T-helper 22 cell (primary cell): ENCODE data around the gene INTS1.

ENCODE experiments used
- DNase-seq: peaks from one replicate; pipeline ENCODE4 v3.0.0-alpha.2; 2020; ENCODE audit warnings: low read depth

INTS1 gene

GRCh38 chr7:1503816-1504775, at the start of gene INTS1:
TSS of gene INTS1 (minus strand) at chr7:1504389. CDS start at chr7:1503960, 429 bp downstream.
- DNase-seq = peak; percentile 84

- no peak for DNase-seq
Observed at GRCh38 chr7:1553512-1554210, 49.5 kb upstream of the INTS1 start.

- DNase-seq = no peak
Observed at GRCh38 chr7:1552200-1552599, 48.0 kb upstream of the INTS1 start.

DNA sequence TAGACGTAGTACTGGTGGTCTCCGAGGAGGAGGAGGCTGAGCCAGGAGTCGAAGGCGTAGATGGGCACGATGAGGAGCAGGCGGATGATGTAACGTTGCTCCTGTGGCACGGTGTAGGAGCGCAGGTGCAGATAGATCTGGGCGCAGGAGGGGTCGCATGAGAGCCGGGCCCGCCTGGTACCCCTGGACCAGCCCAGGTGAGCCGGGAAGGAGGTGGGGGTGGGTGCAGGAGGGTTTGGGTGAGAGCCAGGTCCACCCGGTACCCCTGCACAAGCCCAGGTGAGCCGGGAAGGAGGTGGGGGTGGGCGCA, 46.6 kb upstream of the INTS1 start:
- DNase-seq = no peak

- DNase-seq = no peak
Observed at GRCh38 chr7:1550005-1550845, 46.0 kb upstream of the INTS1 start.

DNA sequence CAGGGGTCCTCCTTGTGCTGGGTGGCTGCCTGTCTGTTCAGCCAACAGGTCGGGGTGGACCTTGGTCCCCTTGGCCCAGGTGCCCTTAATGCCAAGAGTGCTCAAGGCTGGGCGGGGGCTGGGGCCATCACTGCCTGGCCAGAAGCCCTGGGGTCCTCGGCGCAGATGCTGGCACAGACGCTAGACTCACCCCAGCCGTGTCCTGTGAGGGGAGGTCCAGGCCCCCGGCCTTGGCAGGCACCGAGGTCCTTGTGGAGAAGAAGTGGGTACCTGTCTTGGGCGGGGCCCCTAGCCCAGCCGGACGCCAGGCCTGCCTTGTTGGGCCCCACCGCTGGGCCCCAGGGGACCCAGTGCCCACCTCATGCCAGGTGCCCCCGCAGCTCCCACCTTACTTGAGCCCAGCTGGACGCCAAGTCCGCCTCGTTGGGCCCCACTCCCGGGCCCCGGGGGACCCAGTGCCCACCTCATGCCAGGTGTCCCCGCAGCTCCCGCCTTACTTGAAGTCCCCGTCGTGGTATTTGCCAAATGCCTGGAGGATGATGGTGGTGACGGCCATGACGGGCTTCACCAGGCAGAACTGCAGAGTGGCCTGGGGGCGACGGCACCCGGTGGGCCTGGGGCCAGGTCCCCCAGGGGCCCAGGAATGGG, 45.3 kb upstream of the INTS1 start:
- DNase-seq = no peak

DNA sequence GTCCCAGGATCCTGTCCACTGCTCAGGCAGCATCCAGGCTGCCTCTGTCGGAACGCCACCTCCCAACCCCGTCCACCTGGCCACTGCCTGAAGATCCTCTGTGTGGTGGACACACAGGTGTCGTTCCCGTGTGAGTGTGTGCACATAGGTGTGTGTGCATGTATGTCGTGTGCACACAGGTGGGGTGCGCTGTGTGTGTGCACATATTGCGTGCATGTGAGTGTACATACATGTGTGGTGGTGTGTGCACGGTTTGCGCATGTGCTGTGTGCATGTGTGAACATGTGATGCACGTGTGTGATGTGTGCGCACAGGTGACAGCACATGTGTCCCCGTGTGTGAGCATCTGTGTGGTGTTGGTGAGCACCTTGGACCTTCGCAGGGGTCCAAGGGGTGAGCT, 44.8 kb upstream of the INTS1 start:
- no peak for DNase-seq

- DNase-seq = no peak
Observed at GRCh38 chr7:1548438-1548831, 44.2 kb upstream of the INTS1 start.

GRCh38 chr7:1547777-1548437, 43.7 kb upstream of the INTS1 start:
- no peak for DNase-seq

DNA sequence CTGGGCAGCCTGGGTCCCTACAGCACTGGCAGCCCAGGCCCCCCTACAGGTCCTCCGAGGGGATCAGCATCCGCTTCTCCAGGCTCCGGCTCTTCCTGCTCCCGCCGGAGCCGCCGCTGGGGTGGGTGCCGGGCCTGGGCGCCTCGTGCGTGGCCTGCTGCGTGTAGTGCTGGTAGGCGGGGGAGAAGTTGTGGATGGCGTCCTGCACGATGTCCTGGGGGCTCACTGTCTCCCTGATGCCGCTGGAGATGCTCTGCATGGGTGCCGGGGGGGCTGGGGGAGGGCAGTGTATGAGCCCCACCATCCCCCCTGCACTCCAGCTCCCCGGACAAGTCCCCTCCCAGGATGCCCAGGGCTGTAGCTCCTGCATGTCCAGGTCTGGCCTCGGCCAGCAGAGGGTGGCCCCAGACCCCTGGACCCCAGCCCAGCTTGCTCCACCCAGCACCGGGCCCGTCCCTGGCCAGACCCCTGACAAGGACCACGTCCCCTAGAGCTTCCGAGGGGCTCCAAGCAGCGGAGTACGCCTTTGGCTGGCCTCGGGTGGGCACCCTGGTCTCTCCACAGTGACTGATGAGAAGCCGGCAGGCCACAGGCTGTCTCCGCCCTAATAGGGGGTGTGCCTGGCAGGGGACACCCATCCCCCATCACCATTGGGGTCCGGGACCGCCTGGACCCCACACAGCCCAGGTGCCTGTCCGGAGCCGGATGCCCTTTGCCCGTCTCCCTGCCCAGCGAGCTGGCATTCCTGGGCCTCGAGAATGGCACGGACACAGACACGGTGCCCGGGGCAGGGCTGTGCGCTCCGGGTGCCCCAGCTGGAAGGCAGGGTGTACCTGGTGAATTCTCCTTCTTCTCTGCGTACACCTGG, 43.0 kb upstream of the INTS1 start:
- no peak for DNase-seq

DNA sequence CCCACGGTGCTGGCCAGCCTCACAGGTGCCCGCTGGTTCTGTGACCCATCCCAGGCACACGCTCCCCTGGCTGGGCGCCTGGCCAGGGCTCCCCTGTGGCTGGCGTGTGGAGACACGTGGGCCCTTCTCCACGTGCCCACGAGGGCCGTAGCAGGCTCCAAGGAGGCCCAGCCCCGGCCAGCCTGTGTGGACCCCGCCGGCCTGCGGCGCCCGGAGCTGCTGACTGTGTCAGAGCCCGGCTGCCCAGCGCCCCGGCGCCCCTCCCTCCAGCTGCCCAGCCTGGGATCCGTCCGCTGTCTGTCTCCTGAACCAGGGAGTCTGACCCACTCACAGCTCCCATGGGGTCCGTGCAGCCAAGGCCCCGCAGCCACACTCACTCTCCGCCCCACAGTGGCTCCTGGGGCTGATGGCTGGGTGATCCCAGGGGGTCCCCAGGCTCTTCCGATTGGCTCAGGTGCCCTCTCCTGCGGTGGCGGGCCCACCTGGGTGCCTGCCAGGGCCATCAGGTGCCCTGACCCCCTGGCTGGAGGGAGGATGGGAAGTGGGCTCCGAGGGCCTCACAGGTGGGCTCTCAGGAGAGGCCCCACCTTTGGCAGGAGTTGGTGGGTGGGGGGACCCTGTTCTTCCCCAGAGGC, 42.2 kb upstream of the INTS1 start:
- DNase-seq = no peak

- DNase-seq = no peak
Observed at GRCh38 chr7:1545417-1546246, 41.4 kb upstream of the INTS1 start.

GRCh38 chr7:1544896-1545416, 40.8 kb upstream of the INTS1 start:
- DNase-seq = no peak

DNA sequence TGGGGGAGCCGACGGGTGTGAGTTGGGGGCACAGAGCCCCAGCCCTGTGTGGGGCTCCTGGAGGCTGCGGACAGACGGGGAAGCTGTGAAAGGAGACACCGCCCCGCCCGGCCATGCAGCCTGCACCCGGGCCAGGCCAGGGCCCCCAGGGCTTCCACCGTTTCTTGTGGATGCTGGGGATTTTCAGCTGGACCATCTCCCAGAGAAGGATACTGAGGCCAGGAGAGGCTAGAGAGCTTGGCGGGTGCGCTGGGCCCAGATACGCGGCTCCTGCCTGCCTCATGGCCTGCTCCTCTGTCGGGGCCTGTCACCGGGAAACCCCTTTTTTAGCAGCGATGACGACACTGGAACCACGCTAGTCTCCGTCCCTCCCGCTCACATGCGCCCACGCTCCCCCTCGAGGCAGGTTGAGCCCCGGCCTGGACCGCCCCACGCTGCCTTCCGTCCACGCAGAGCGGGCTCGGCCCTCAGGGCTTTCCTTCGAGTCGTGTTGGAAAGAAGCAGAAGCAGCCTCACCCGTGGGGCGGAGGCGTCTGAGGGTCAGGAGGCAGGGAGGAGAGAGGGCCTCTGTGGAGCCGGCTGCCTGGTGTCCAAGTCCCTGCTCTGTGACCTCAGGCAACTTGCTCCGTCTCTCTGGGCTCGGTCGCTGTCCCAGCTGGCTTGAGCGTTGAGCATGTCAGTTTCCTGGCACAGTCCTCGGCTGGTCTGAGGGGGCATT, 40.1 kb upstream of the INTS1 start:
- no peak for DNase-seq

DNA sequence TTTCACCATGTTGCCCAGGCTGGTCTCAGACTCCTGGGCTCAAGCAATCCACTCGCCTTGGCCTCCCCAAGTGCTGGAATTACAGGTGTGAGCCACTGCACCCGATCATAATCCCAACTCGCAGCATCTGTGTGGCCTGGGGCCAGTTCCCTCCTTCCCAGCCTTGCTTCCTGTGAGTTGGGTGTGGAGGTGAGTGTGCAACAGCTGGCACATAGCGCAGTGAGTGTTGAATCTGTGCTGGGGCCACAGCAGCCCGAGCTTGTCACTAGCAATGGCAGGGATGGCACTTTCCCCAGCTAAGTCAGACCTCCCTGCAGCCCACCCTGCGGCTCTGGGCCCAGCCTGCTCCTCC, 39.6 kb upstream of the INTS1 start:
- no peak for DNase-seq

GRCh38 chr7:1542841-1543747, 38.9 kb upstream of the INTS1 start:
- no peak for DNase-seq

GRCh38 chr7:1542329-1542728, 38.1 kb upstream of the INTS1 start:
- no peak for DNase-seq
